ENCODE measurements around the gene NDUFA12. TPM values are rescaled to one million over a fixed set of nuclear protein-coding genes. Genes with fewer than 3 reads are reported as not detected.

The NDUFA12 gene
- total and polyA plus RNA-seq, 8 donors = 20.7 to 68.0 (median 31.1) TPM

DNA sequence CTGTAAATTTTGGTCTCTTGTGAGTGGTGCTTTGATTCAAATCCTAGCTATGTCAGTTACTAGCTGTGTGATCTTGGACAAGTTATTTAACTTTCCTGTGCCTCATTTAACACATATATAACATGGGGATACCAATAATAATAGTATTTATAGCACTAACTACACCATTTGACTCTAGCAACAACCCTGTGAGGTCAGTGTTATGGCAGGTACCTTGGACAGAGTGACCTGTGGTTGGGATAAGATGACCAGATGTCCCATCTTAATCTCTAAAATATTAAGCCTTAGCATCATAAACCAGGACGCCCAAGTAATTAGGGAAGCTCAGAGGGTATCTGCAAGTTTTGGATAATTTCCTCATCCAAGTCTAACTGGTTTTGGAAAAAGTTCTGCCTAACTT, 73.7 kb downstream of the NDUFA12 start:
- H3K27me3 ChIP-seq = no peaks in the 10 kb centered on the region
- no peaks in the 10 kb centered on the region for H3K4me1 ChIP-seq
- no peaks in the 10 kb centered on the region for H3K9me3 ChIP-seq
- intact Hi-C loops (cut with DNase I) = loop anchor here in 1 of 3 donors (10.0 kb wide), 1 partner anchor 55 kb away; no protein-coding TSS in a partner anchor
- no peak for DNase-seq
- H3K4me3 ChIP-seq = no peak overlapping the region
- ATAC-seq = no peak
- no peak for FAIRE-seq
- 50 to 59% methylated on average over 1 of the region's 1 CpG for WGBS, 2 donors
- no peak overlapping the region for H3K27ac ChIP-seq
- H3K36me3 ChIP-seq = no peaks in the 10 kb centered on the region
- no peak for TF ChIP-seq CTCF (IDR thresholded peaks at IDR 0.05)

- H3K27ac ChIP-seq = no peak overlapping the region
- no peak for FAIRE-seq
- WGBS, 2 donors = 85 to 94% methylated on average over 5 of the region's 5 CpGs
- intact Hi-C loops (cut with DNase I) = loop anchor here in 1 of 3 donors (10.0 kb wide), 1 partner anchor 59 kb away; no protein-coding TSS in a partner anchor
- DNase-seq = no peak
- H3K4me3 ChIP-seq = no peak overlapping the region
- H3K36me3 ChIP-seq = no peaks in the 10 kb centered on the region
- H3K27me3 ChIP-seq = no peaks in the 10 kb centered on the region
- no peaks in the 10 kb centered on the region for H3K4me1 ChIP-seq
- H3K9me3 ChIP-seq = no peaks in the 10 kb centered on the region
- no peak for TF ChIP-seq CTCF (IDR thresholded peaks at IDR 0.05)
- no peak for ATAC-seq
Measured at GRCh38 chr12:94925729-94926128, 77.8 kb downstream of the NDUFA12 start.

- no peak overlapping the region for H3K27ac ChIP-seq
- intact Hi-C loops (cut with DNase I) = loop anchor here in 1 of 3 donors (10.0 kb wide), 1 partner anchor 60 kb away; no protein-coding TSS in a partner anchor
- DNase-seq = no peak
- H3K27me3 ChIP-seq = no peaks in the 10 kb centered on the region
- no peak for FAIRE-seq
- 81 to 87% methylated on average over 4 of the region's 4 CpGs for WGBS, 2 donors
- H3K9me3 ChIP-seq = no peaks in the 10 kb centered on the region
- no peak for ATAC-seq
- H3K4me3 ChIP-seq = no peak overlapping the region
- H3K36me3 ChIP-seq = no peaks in the 10 kb centered on the region
- no peaks in the 10 kb centered on the region for H3K4me1 ChIP-seq
- TF ChIP-seq CTCF (IDR thresholded peaks at IDR 0.05) = no peak
Measured at GRCh38 chr12:94925206-94925605, 78.3 kb downstream of the NDUFA12 start.

GRCh38 chr12:94922561-94922960, 80.9 kb downstream of the NDUFA12 start:
- intact Hi-C loops (cut with DNase I) = loop anchor here in 1 of 3 donors (10.0 kb wide), 1 partner anchor 62 kb away; no protein-coding TSS in a partner anchor
- 58 to 73% methylated on average over 4 of the region's 4 CpGs for WGBS, 2 donors
- no peak for ATAC-seq
- Histone ChIP-seq H3K4me1 (no peaks in the 10 kb centered on the region), H3K27ac (no peak overlapping the region), H3K36me3 (no peaks in the 10 kb centered on the region), H3K27me3 (no peaks in the 10 kb centered on the region), H3K9me3 (no peaks in the 10 kb centered on the region), H3K4me3 (no peak overlapping the region)
- TF ChIP-seq CTCF (IDR thresholded peaks at IDR 0.05) = no peak
- FAIRE-seq = no peak
- DNase-seq = no peak

Other genes with a start within 250 kb of the NDUFA12 start
- 10 to 100 TPM in 5 of 6 donors, 1 to 10 TPM in 1; 8.5 to 17.6 (median 13.7) TPM for gene NR2C1, start 69.9 kb upstream of the NDUFA12 start, total RNA-seq
- gene NR2C1, start 69.9 kb upstream of the NDUFA12 start, polyA plus RNA-seq = 10 to 100 TPM; 47.2 to 54.5 TPM
- gene FGD6, start 213.8 kb upstream of the NDUFA12 start, total RNA-seq = 10 to 100 TPM in 2 of 6 donors, 1 to 10 TPM in 4; 6.6 to 24.3 (median 9.7) TPM
- gene FGD6, start 213.8 kb upstream of the NDUFA12 start, polyA plus RNA-seq = 1 to 10 TPM; 1.4 to 1.7 TPM
- gene VEZT, start 214.1 kb upstream of the NDUFA12 start, total RNA-seq = 10 to 100 TPM; 26.3 to 44.5 (median 31.8) TPM
- gene VEZT, start 214.1 kb upstream of the NDUFA12 start, polyA plus RNA-seq = 10 to 100 TPM; 14.9 to 25.6 TPM